ENCODE measurements around the gene LSM10.

LSM10 gene

GRCh38 chr1:36414384-36414783, 16.7 kb upstream of the LSM10 start:
- Histone ChIP-seq H3K9ac (ENCODE audit: low read depth in 1 of 2, low read length in 2 of 2) (no peak overlapping the region), H3K4me1 (ENCODE audit: control insufficient read depth in 1 of 2, insufficient read depth in 2 of 2, low read length in 2 of 2) (no peaks in the 10 kb centered on the region), H3K27me3 (ENCODE audit: control insufficient read depth in 1 of 2, insufficient read depth in 2 of 2, low read length in 2 of 2) (no peaks in the 10 kb centered on the region), H3K27ac (ENCODE audit: low read depth, low read length) (no peak overlapping the region), H3K9me3 (ENCODE audit: control insufficient read depth in 1 of 2, low read length in 2 of 2) (no peaks in the 10 kb centered on the region), H3K4me3 (ENCODE audit: low read depth in 1 of 2, low read length in 2 of 2) (no peak overlapping the region), H3K36me3 (ENCODE audit: control insufficient read depth in 1 of 2, insufficient read depth in 2 of 2, low read length in 2 of 2) (no peaks in the 10 kb centered on the region)

GRCh38 chr1:36411674-36412648, 14.3 kb upstream of the LSM10 start:
- Histone ChIP-seq H3K27ac (ENCODE audit: low read depth, low read length) (no peak overlapping the region), H3K4me1 (ENCODE audit: control insufficient read depth in 1 of 2, insufficient read depth in 2 of 2, low read length in 2 of 2) (no peaks in the 10 kb centered on the region), H3K9ac (ENCODE audit: low read depth in 1 of 2, low read length in 2 of 2) (no peak overlapping the region), H3K4me3 (ENCODE audit: low read depth in 1 of 2, low read length in 2 of 2) (no peak overlapping the region), H3K36me3 (ENCODE audit: control insufficient read depth in 1 of 2, insufficient read depth in 2 of 2, low read length in 2 of 2) (no peaks in the 10 kb centered on the region), H3K9me3 (ENCODE audit: control insufficient read depth in 1 of 2, low read length in 2 of 2) (no peaks in the 10 kb centered on the region), H3K27me3 (ENCODE audit: control insufficient read depth in 1 of 2, insufficient read depth in 2 of 2, low read length in 2 of 2) (no peaks in the 10 kb centered on the region)

DNA sequence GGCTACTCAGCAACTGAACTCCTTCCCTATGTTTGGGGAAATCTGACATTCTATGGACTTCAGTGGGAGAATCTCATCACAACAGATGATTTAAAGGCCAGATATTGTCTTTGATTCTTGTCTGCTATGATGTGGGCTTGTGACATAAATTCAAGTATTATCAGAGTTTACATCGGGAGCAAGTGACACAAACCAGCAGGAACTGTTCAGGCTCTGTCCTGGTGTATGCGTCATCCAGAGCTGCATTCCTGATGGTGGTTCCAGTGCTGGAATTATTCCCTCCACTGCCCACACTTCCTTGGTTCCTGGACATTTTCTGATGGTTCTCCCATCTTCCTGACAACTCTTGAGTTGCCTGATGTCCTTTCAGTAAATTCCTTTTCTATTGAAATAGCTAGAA, 10.8 kb upstream of the LSM10 start:
- no peaks in the 10 kb centered on the region for H3K36me3 ChIP-seq (ENCODE audit: control insufficient read depth in 1 of 2, insufficient read depth in 2 of 2, low read length in 2 of 2)
- no peak overlapping the region for H3K9ac ChIP-seq (ENCODE audit: low read depth in 1 of 2, low read length in 2 of 2)
- no peak overlapping the region for H3K27ac ChIP-seq (ENCODE audit: low read depth, low read length)
- H3K4me1 ChIP-seq (ENCODE audit: control insufficient read depth in 1 of 2, insufficient read depth in 2 of 2, low read length in 2 of 2) = no peaks in the 10 kb centered on the region
- H3K4me3 ChIP-seq (ENCODE audit: low read depth in 1 of 2, low read length in 2 of 2) = no peak overlapping the region
- no peaks in the 10 kb centered on the region for H3K27me3 ChIP-seq (ENCODE audit: control insufficient read depth in 1 of 2, insufficient read depth in 2 of 2, low read length in 2 of 2)
- H3K9me3 ChIP-seq (ENCODE audit: control insufficient read depth in 1 of 2, low read length in 2 of 2) = no peaks in the 10 kb centered on the region

GRCh38 chr1:36406440-36406839, 8.7 kb upstream of the LSM10 start:
- Histone ChIP-seq H3K4me1 (ENCODE audit: control insufficient read depth in 1 of 2, insufficient read depth in 2 of 2, low read length in 2 of 2) (peaks cover 0 to 3% of the 10 kb centered on the region in 2 donors), H3K27me3 (ENCODE audit: control insufficient read depth in 1 of 2, insufficient read depth in 2 of 2, low read length in 2 of 2) (no peaks in the 10 kb centered on the region), H3K9me3 (ENCODE audit: control insufficient read depth in 1 of 2, low read length in 2 of 2) (no peaks in the 10 kb centered on the region), H3K4me3 (ENCODE audit: low read depth in 1 of 2, low read length in 2 of 2) (no peak overlapping the region), H3K27ac (ENCODE audit: low read depth, low read length) (no peak overlapping the region), H3K36me3 (ENCODE audit: control insufficient read depth in 1 of 2, insufficient read depth in 2 of 2, low read length in 2 of 2) (no peaks in the 10 kb centered on the region), H3K9ac (ENCODE audit: low read depth in 1 of 2, low read length in 2 of 2) (no peak overlapping the region)

DNA sequence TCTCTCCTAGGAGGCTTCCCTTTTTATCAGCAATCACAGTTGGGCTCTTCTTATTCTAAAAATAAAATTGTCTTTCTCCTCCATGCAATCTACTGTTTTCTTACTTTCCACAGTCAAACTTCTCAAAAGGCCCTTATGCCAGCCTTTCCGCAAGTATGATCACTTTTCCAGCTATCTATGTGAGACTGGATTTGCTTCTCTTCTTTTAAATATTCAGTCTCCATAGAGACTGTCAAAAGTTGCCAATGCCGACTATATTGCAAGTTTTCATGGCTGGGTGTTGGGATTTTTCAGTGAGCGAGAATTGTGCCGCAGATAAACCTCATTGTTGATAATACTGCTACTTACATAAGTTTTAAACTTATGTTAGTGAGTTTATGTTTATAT, 4.8 kb upstream of the LSM10 start:
- no peak overlapping the region for H3K27ac ChIP-seq (ENCODE audit: low read depth, low read length)
- H3K27me3 ChIP-seq (ENCODE audit: control insufficient read depth in 1 of 2, insufficient read depth in 2 of 2, low read length in 2 of 2) = no peaks in the 10 kb centered on the region
- no peaks in the 10 kb centered on the region for H3K9me3 ChIP-seq (ENCODE audit: control insufficient read depth in 1 of 2, low read length in 2 of 2)
- peaks cover 0 to 10% of the 10 kb centered on the region in 2 donors for H3K4me1 ChIP-seq (ENCODE audit: control insufficient read depth in 1 of 2, insufficient read depth in 2 of 2, low read length in 2 of 2)
- no peak overlapping the region for H3K4me3 ChIP-seq (ENCODE audit: low read depth in 1 of 2, low read length in 2 of 2)
- no peaks in the 10 kb centered on the region for H3K36me3 ChIP-seq (ENCODE audit: control insufficient read depth in 1 of 2, insufficient read depth in 2 of 2, low read length in 2 of 2)
- H3K9ac ChIP-seq (ENCODE audit: low read depth in 1 of 2, low read length in 2 of 2) = no peak overlapping the region

DNA sequence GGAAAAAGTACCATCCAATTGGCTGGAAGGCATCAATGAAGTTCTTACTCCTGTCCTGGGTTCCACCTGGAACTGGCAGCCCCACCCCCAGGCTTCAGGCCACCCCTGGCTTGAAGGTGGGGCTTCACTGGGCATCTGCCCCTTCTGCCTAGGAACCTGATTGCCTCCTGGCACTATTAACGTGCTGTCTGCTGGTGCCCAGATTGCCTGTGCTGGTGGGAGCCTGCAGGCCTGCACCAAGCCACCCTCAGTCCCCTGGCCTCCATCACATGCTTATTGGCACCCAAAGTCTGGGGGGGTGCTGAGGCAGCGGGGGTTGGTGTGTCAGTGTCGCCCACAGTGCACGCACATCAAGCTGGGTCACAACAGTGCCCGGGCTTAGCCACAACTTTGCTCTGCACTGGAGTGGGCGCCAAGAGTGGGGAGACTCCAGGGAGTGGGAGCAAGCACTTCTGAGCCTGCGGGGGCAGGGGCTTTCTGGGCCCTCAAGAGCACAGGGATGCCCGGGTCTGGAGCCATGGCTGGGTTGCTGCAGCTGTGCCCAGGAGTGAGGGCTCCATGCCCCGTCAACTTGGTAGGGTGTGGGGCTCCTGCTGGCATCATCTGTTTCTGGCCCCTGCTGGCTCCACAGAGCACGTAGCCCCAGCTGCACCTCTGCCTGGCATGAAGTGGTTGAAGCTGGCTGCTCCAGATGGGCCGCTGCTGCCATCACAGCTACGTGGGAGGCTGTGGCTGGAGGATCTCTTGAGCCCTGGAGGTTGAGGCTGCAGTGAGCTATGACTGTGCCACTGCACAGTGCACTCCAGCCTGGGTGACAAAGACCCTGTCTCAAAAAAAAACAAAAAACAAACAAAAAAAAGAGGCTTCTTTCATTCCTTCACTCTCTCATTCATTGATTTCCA, 4.1 kb upstream of the LSM10 start:
- Histone ChIP-seq H3K36me3 (ENCODE audit: control insufficient read depth in 1 of 2, insufficient read depth in 2 of 2, low read length in 2 of 2) (no peaks in the 10 kb centered on the region), H3K9ac (ENCODE audit: low read depth in 1 of 2, low read length in 2 of 2) (no peak overlapping the region), H3K27ac (ENCODE audit: low read depth, low read length) (peak overlapping the region; percentile 46), H3K9me3 (ENCODE audit: control insufficient read depth in 1 of 2, low read length in 2 of 2) (no peaks in the 10 kb centered on the region), H3K27me3 (ENCODE audit: control insufficient read depth in 1 of 2, insufficient read depth in 2 of 2, low read length in 2 of 2) (no peaks in the 10 kb centered on the region), H3K4me1 (ENCODE audit: control insufficient read depth in 1 of 2, insufficient read depth in 2 of 2, low read length in 2 of 2) (peaks cover under 1 to 10% of the 10 kb centered on the region in 2 donors), H3K4me3 (ENCODE audit: low read depth in 1 of 2, low read length in 2 of 2) (peak overlapping the region in 1 of 2 donors; percentile 64)

GRCh38 chr1:36400825-36401601, 3.3 kb upstream of the LSM10 start:
- Histone ChIP-seq H3K4me3 (ENCODE audit: low read depth in 1 of 2, low read length in 2 of 2) (peak overlapping the region in 1 of 2 donors; percentile 64), H3K27me3 (ENCODE audit: control insufficient read depth in 1 of 2, insufficient read depth in 2 of 2, low read length in 2 of 2) (no peaks in the 10 kb centered on the region), H3K9me3 (ENCODE audit: control insufficient read depth in 1 of 2, low read length in 2 of 2) (no peaks in the 10 kb centered on the region), H3K36me3 (ENCODE audit: control insufficient read depth in 1 of 2, insufficient read depth in 2 of 2, low read length in 2 of 2) (no peaks in the 10 kb centered on the region), H3K27ac (ENCODE audit: low read depth, low read length) (peak overlapping the region; percentile 46), H3K9ac (ENCODE audit: low read depth in 1 of 2, low read length in 2 of 2) (no peak overlapping the region), H3K4me1 (ENCODE audit: control insufficient read depth in 1 of 2, insufficient read depth in 2 of 2, low read length in 2 of 2) (peaks cover 8 to 16% of the 10 kb centered on the region in 2 donors)

- H3K27me3 ChIP-seq (ENCODE audit: control insufficient read depth in 1 of 2, insufficient read depth in 2 of 2, low read length in 2 of 2) = no peaks in the 10 kb centered on the region
- H3K27ac ChIP-seq (ENCODE audit: low read depth, low read length) = peak overlapping the region; percentile 20
- peaks cover 8 to 16% of the 10 kb centered on the region in 2 donors for H3K4me1 ChIP-seq (ENCODE audit: control insufficient read depth in 1 of 2, insufficient read depth in 2 of 2, low read length in 2 of 2)
- H3K9ac ChIP-seq (ENCODE audit: low read depth in 1 of 2, low read length in 2 of 2) = no peak overlapping the region
- peak overlapping the region in 1 of 2 donors; percentile 43 for H3K4me3 ChIP-seq (ENCODE audit: low read depth in 1 of 2, low read length in 2 of 2)
- no peaks in the 10 kb centered on the region for H3K9me3 ChIP-seq (ENCODE audit: control insufficient read depth in 1 of 2, low read length in 2 of 2)
- no peaks in the 10 kb centered on the region for H3K36me3 ChIP-seq (ENCODE audit: control insufficient read depth in 1 of 2, insufficient read depth in 2 of 2, low read length in 2 of 2)
Observed at GRCh38 chr1:36400514-36400824, 2.8 kb upstream of the LSM10 start.

GRCh38 chr1:36398370-36398977, 766 bp upstream of the LSM10 start:
- Histone ChIP-seq H3K9me3 (ENCODE audit: control insufficient read depth in 1 of 2, low read length in 2 of 2) (no peaks in the 10 kb centered on the region), H3K36me3 (ENCODE audit: control insufficient read depth in 1 of 2, insufficient read depth in 2 of 2, low read length in 2 of 2) (peaks cover 1 to 7% of the 10 kb centered on the region in 2 donors), H3K9ac (ENCODE audit: low read depth in 1 of 2, low read length in 2 of 2) (no peak overlapping the region), H3K4me1 (ENCODE audit: control insufficient read depth in 1 of 2, insufficient read depth in 2 of 2, low read length in 2 of 2) (peaks cover 8 to 16% of the 10 kb centered on the region in 2 donors), H3K27me3 (ENCODE audit: control insufficient read depth in 1 of 2, insufficient read depth in 2 of 2, low read length in 2 of 2) (no peaks in the 10 kb centered on the region), H3K27ac (ENCODE audit: low read depth, low read length) (no peak overlapping the region), H3K4me3 (ENCODE audit: low read depth in 1 of 2, low read length in 2 of 2) (peak overlapping the region in 1 of 2 donors; percentile 95)
